Hepatocyte (in vitro differentiated cells): ENCODE measurements around the gene TRIM56.

Experiments used
- CTCF ChIP-seq: fragments of 200-600 bp; sonication (generic); IDR thresholded peaks from 2 replicates; pipeline ENCODE4 v1.5.1; 2016; ENCODE audit warnings: antibody characterized with exemption, mild to moderate bottlenecking; ENCODE audit not compliant: poor library complexity
- EZH2phosphoT487 ChIP-seq: fragments of 200-600 bp; sonication (generic); IDR thresholded peaks from one replicate; pipeline ENCODE4 v1.6.1; 2018; ENCODE audit warnings: antibody characterized with exemption, mild to moderate bottlenecking, low read depth, moderate library complexity; ENCODE audit not compliant: unreplicated experiment, severe bottlenecking

- TF ChIP-seq CTCF: no peak
- no peak for TF ChIP-seq EZH2phosphoT487
Measured at GRCh38 chr7:101113836-101114235, 28.6 kb downstream of the TRIM56 start.
